Measurements from ENCODE around the gene SRP54. TPM values are rescaled to one million over a fixed set of nuclear protein-coding genes. Genes with fewer than 3 reads are reported as not detected.
A peak's percentile ranks its signal among the peaks of the same experiment; 100 is the strongest.

The SRP54 gene
- total and polyA plus RNA-seq, 2 of the 13 experiments (the other 11 are each of a cell fraction or from before 2014, with no cell fraction given), result 42.2 to 207 TPM

- Histone ChIP-seq H3K4me3 (replicated peaks in 1 of 3; ENCODE audit: insufficient read depth in 1 of 3, low read depth in 2 of 3, low read length in 3 of 3) (no peak overlapping the region), H3K4me2 (ENCODE audit: low read depth, low read length) (no peak overlapping the region), H2AFZ (ENCODE audit: low read length) (no peak overlapping the region), H3K4me1 (ENCODE audit: insufficient read depth, low read length) (peaks cover 45% of the 10 kb centered on the region), H3K79me2 (ENCODE audit: insufficient read depth, low read length) (peaks cover 91% of the 10 kb centered on the region), H3K36me3 (replicated peaks in 1 of 2; ENCODE audit: control insufficient read depth in 1 of 2, insufficient read depth in 2 of 2, low read length in 2 of 2) (no peaks in the 10 kb centered on the region; a peak in 1 of 5 replicates), H4K20me1 (ENCODE audit: insufficient read depth, low read length) (peaks cover 13% of the 10 kb centered on the region), H3K9ac (ENCODE audit: insufficient read depth, low read depth, low read length) (no peak overlapping the region), H3K27ac (ENCODE audit: extremely low read length, insufficient read depth, low read length) (no peak overlapping the region), H3K9me3 (ENCODE audit: low read length) (no peaks in the 10 kb centered on the region), H3K27me3 (ENCODE audit: control insufficient read depth in 1 of 2, insufficient read depth in 2 of 2, low read length in 2 of 2) (no peaks in the 10 kb centered on the region)
- in situ Hi-C loops (cut with HindIII; ENCODE audit: extremely low pct_ligation_motif_present, low pct_unique_long_range_greater_than_20kb), result no loop called here
- ATAC-seq, result no peak
- intact Hi-C loops (cut with micrococcal nuclease; ENCODE audit: unreplicated experiment), result loop anchor here (10.0 kb wide), 1 partner anchor 525 kb away; the partner anchor contains the start of gene SPTSSA
- BruUV-seq (replicated peaks), result no TSS peak
- FAIRE-seq, result no peak
- CTCF ChIA-PET (ENCODE audit: low intra/inter-chr PET ratio, low total read pairs), result no interaction called here
- TF ChIP-seq ATF4 (CRISPR knock-in tag; IDR thresholded peaks at IDR 0.05), result no peak
- peak; percentile 86; the same call in 1 of the 2 replicates for TF ChIP-seq ZNF768 (CRISPR knock-in tag; IDR thresholded peaks at IDR 0.05)
- TF ChIP-seq ZMYM3 (CRISPR knock-in tag; IDR thresholded peaks at IDR 0.05), result 0 out of 2 replicates have a peak, but pooled peaks have one; percentile 36
- DNase-seq (ENCODE audit: low spot score), result no peak
- POLR2A ChIA-PET, result interaction anchor here (0.9 to 1.1 kb wide), 2 partner anchors 9 to 56 kb away, joined by 3 to 6 read pairs; partner anchors contain the start of gene FAM177A1
Observed at GRCh38 chr14:34989762-34990161, 7.0 kb downstream of the SRP54 start.

- Histone ChIP-seq H3K4me1 (ENCODE audit: insufficient read depth, low read length) (peaks cover 15% of the 10 kb centered on the region; the same call in 1 of the 2 replicates), H4K20me1 (ENCODE audit: insufficient read depth, low read length) (peaks cover 9% of the 10 kb centered on the region), H3K9me3 (ENCODE audit: low read length) (no peaks in the 10 kb centered on the region), H3K36me3 (replicated peaks in 1 of 2; ENCODE audit: control insufficient read depth in 1 of 2, insufficient read depth in 2 of 2, low read length in 2 of 2) (peaks cover 5 to 23% of the 10 kb centered on the region in 2 experiments), H3K9ac (ENCODE audit: insufficient read depth, low read depth, low read length) (no peak overlapping the region), H3K79me2 (ENCODE audit: insufficient read depth, low read length) (peaks cover 78% of the 10 kb centered on the region), H3K27me3 (ENCODE audit: control insufficient read depth in 1 of 2, insufficient read depth in 2 of 2, low read length in 2 of 2) (no peaks in the 10 kb centered on the region), H3K4me2 (ENCODE audit: low read depth, low read length) (no peak overlapping the region), H3K27ac (ENCODE audit: extremely low read length, insufficient read depth, low read length) (no peak overlapping the region), H2AFZ (ENCODE audit: low read length) (no peak overlapping the region), H3K4me3 (replicated peaks in 1 of 3; ENCODE audit: insufficient read depth in 1 of 3, low read depth in 2 of 3, low read length in 3 of 3) (no peak overlapping the region)
- intact Hi-C loops (cut with micrococcal nuclease; ENCODE audit: unreplicated experiment) (no loop called here), in situ Hi-C loops (cut with HindIII; ENCODE audit: extremely low pct_ligation_motif_present, low pct_unique_long_range_greater_than_20kb) (no loop called here)
- no peak for FAIRE-seq
- CTCF ChIA-PET (ENCODE audit: low intra/inter-chr PET ratio, low total read pairs), result no interaction called here
- no peak for ATAC-seq
- WGBS (ENCODE audit: low lambda C conversion rate), result 97% methylated on average over 3 of the region's 3 CpGs
- POLR2A ChIA-PET, result interaction anchor here (1.0 to 2.8 kb wide), 2 partner anchors 11 to 53 kb away, joined by 4 to 24 read pairs; partner anchors contain the start of genes FAM177A1 and SRP54
- TF ChIP-seq MAFF (IDR thresholded peaks at IDR 0.05; ENCODE audit: low read depth, low read length) (peak; percentile 25; the same call in 1 of the 2 replicates), NFE2L2 (IDR thresholded peaks at IDR 0.05; ENCODE audit: low read length) (peak; percentile 65; the same call in 1 of the 2 replicates), NCOA1 (CRISPR knock-in tag; IDR thresholded peaks at IDR 0.05) (no peak)
- no TSS peak for BruUV-seq (replicated peaks)
- DNase-seq (ENCODE audit: low spot score), result no peak
Observed at GRCh38 chr14:34993426-34993825, 10.6 kb downstream of the SRP54 start.
